Hepatocyte (in vitro differentiated cells): ENCODE data around the gene FCGBP.

Source experiments
- CTCF ChIP-seq: fragments of 200-600 bp; sonication (generic); IDR thresholded peaks from 2 replicates; pipeline ENCODE4 v1.5.1; 2016; ENCODE audit warnings: antibody characterized with exemption, mild to moderate bottlenecking; ENCODE audit not compliant: poor library complexity
- EZH2 ChIP-seq: fragments of 200-600 bp; sonication (generic); IDR thresholded peaks from 2 replicates; pipeline ENCODE4 v1.6.1; 2016; ENCODE audit warnings: antibody characterized with exemption, mild to moderate bottlenecking, borderline replicate concordance
- EZH2phosphoT487 ChIP-seq: fragments of 200-600 bp; sonication (generic); IDR thresholded peaks from one replicate; pipeline ENCODE4 v1.6.1; 2018; ENCODE audit warnings: antibody characterized with exemption, mild to moderate bottlenecking, low read depth, moderate library complexity; ENCODE audit not compliant: unreplicated experiment, severe bottlenecking

GRCh38 chr19:39908803-39909202, 25.6 kb downstream of the FCGBP start:
- TF ChIP-seq CTCF (no peak), EZH2phosphoT487 (no peak), EZH2 (no peak)
